HCT116 (cell line): ENCODE data around the gene RABEP1. TPM values are rescaled to one million over a fixed set of nuclear protein-coding genes. Genes with fewer than 3 reads are reported as not detected.
A peak's percentile ranks its signal among the peaks of the same experiment; 100 is the strongest.

Source experiments
- ATAC-seq: fragments of 200-7000 bp; cut with Tn5 transposase; 2 replicates; pipeline ENCODE4 v1.9.1; 2020; ENCODE audit warnings: mild to moderate bottlenecking, moderate library complexity
- BruUV-seq: library from RNA; stranded (reverse); fragments of 400-500 nt; replicated peaks from 2 replicates; lab custom pipeline; 2021; lab: Mats Ljungman, UMichigan
- CTCF ChIA-PET: fragments of 300-600 bp; sonication (Branson Sonifier 250); formaldehyde crosslinking; loops from one replicate; lab custom pipeline; 2021; ENCODE audit warnings: antibody characterized with exemption; lab: Charles Lee
- POLR2A ChIA-PET: fragments of 300-600, 350-600 bp; sonication (Branson Sonifier 250); formaldehyde crosslinking; loops from one replicate; lab custom pipeline; 2021; ENCODE audit warnings: antibody characterized with exemption; lab: Charles Lee
- RAD21 ChIA-PET, 2 experiments: fragments of 300-600 bp; sonication (Branson Sonifier 250); formaldehyde crosslinking; loops; one replicate each; lab custom pipeline; 2023; ENCODE audit warnings: low total read pairs in 2 of 2; ENCODE audit not compliant: uncharacterized antibody in 2 of 2, unreplicated experiment in 2 of 2, low non-redundant PET in 1 of 2; lab: Charles Lee
- DNase-seq: peaks from one replicate; pipeline ENCODE4 v3.0.0-alpha.2; 2010; ENCODE audit warnings: low read depth, low spot score
- H2AFZ ChIP-seq: fragments of 200-600 bp; shearing (Covaris generic), sonication (generic); 2 replicates; pipeline ENCODE4 v1.6.1; 2017; ENCODE audit warnings: low read depth, mixed run types, mixed read lengths, antibody characterized with exemption, low read length; ENCODE audit not compliant: poor library complexity, severe bottlenecking
- H3K27ac ChIP-seq: 2 replicates; pipeline ENCODE4 v1.5.1; 2012; ENCODE audit warnings: low read depth, low read length
- H3K27me3 ChIP-seq: fragments of 200-600 bp; sonication (generic); 2 replicates; pipeline ENCODE4 v1.6.1; 2016; ENCODE audit warnings: mixed run types, low read length, mixed read lengths; ENCODE audit not compliant: insufficient read depth
- H3K36me3 ChIP-seq, 2 experiments: fragments of 200-500 bp in 1 of 2; fragments of 200-600 bp in 1 of 2; sonication (Bioruptor generic) in 1 of 2; sonication (generic) in 1 of 2; 2 replicates each; pipeline versions ENCODE4 v1.5.1 to v1.6.1; 2014 to 2016; ENCODE audit warnings: low read length in 2 of 2, inconsistent platforms in 1 of 2, mixed read lengths in 1 of 2, mixed run types in 1 of 2; ENCODE audit not compliant: insufficient read depth in 2 of 2, control insufficient read depth in 1 of 2
- H3K4me1 ChIP-seq, 2 experiments: fragments of 200-600 bp in 1 of 2; sonication (generic) in 1 of 2; 2 replicates each; pipeline versions ENCODE4 v1.5.1 to v1.6.1; 2012 to 2017; ENCODE audit warnings: low read length in 2 of 2, inconsistent platforms in 1 of 2, mild to moderate bottlenecking in 1 of 2, mixed read lengths in 1 of 2, mixed run types in 1 of 2, moderate library complexity in 1 of 2; ENCODE audit not compliant: insufficient read depth in 2 of 2, control insufficient read depth in 1 of 2
- H3K4me2 ChIP-seq: fragments of 200-600 bp; sonication (generic); 2 replicates; pipeline ENCODE4 v1.6.1; 2017; ENCODE audit warnings: mixed run types, low read length, mixed read lengths
- H3K4me3 ChIP-seq, 2 experiments: fragments of 200-600 bp in 1 of 2; sonication (generic) in 1 of 2; replicated peaks in 1 of 2; 2 replicates each; pipeline ENCODE4 v1.5.1; 2011 to 2016; ENCODE audit warnings: low read length in 2 of 2, control low read depth in 1 of 2, low read depth in 1 of 2, mild to moderate bottlenecking in 1 of 2, mixed read lengths in 1 of 2, mixed run types in 1 of 2
- H3K79me2 ChIP-seq: fragments of 200-600 bp; sonication (generic); 2 replicates; pipeline ENCODE4 v1.6.1; 2017; ENCODE audit warnings: mild to moderate bottlenecking, mixed run types, low read length, moderate library complexity, mixed read lengths; ENCODE audit not compliant: insufficient read depth
- H3K9ac ChIP-seq: fragments of 200-600 bp; sonication (generic); 2 replicates; pipeline ENCODE4 v1.6.1; 2016; ENCODE audit warnings: low read length, mixed read lengths
- H3K9me2 ChIP-seq: fragments of 200-600 bp; sonication (generic), shearing (Covaris generic); 2 replicates; pipeline ENCODE4 v1.6.1; 2017; ENCODE audit warnings: mixed run types, mild to moderate bottlenecking, moderate library complexity; ENCODE audit not compliant: insufficient read depth
- H3K9me3 ChIP-seq, 2 experiments: fragments of 200-500 bp in 1 of 2; fragments of 200-600 bp in 1 of 2; sonication (Bioruptor generic) in 1 of 2; sonication (generic) in 1 of 2; 2 replicates each; pipeline ENCODE4 v1.6.1; 2014 to 2017; ENCODE audit warnings: low read length in 2 of 2, mixed read lengths in 2 of 2, inconsistent platforms in 1 of 2, low read depth in 1 of 2, mild to moderate bottlenecking in 1 of 2, mixed run types in 1 of 2, moderate library complexity in 1 of 2; ENCODE audit not compliant: control insufficient read depth in 1 of 2, insufficient read depth in 1 of 2
- H4K20me1 ChIP-seq: fragments of 200-600 bp; sonication (generic), shearing (Covaris generic); 2 replicates; pipeline ENCODE4 v1.6.1; 2017; ENCODE audit warnings: mixed run types, mild to moderate bottlenecking, moderate library complexity; ENCODE audit not compliant: insufficient read depth
- EGR1 ChIP-seq: IDR thresholded peaks from 2 replicates; pipeline ENCODE4 v1.6.1; 2012; ENCODE audit warnings: low read depth
- ELF1 ChIP-seq: IDR thresholded peaks from 2 replicates; pipeline ENCODE4 v1.6.1; 2012; ENCODE audit warnings: low read depth, borderline replicate concordance
- EZH2 ChIP-seq: fragments of 200-600 bp; sonication (generic); IDR thresholded peaks from 2 replicates; pipeline ENCODE4 v1.6.1; 2017; ENCODE audit warnings: antibody characterized with exemption, mixed run types
- EZH2phosphoT487 ChIP-seq: fragments of 200-600 bp; IDR thresholded peaks from 2 replicates; pipeline ENCODE4 v1.6.1; 2018; ENCODE audit warnings: antibody characterized with exemption, borderline replicate concordance
- JUND ChIP-seq: IDR thresholded peaks from 2 replicates; pipeline ENCODE4 v1.6.1; 2012
- MAX ChIP-seq: IDR thresholded peaks from 2 replicates; pipeline ENCODE4 v1.6.1; 2012
- POLR2A ChIP-seq: IDR thresholded peaks from 2 replicates; pipeline ENCODE4 v1.7.0; 2011; ENCODE audit warnings: borderline replicate concordance; ENCODE audit not compliant: insufficient read depth, insufficient read length; ENCODE audit errors: extremely low read depth
- POLR2AphosphoS5 ChIP-seq: IDR thresholded peaks from 2 replicates; pipeline ENCODE4 v1.6.1; 2011; ENCODE audit warnings: mild to moderate bottlenecking, low read depth, low read length, moderate library complexity
- SIN3A ChIP-seq: IDR thresholded peaks from 2 replicates; pipeline ENCODE4 v1.6.1; 2012; ENCODE audit warnings: low read depth
- SP1 ChIP-seq: IDR thresholded peaks from 2 replicates; pipeline ENCODE4 v1.6.1; 2012; ENCODE audit warnings: low read depth
- SRF ChIP-seq: IDR thresholded peaks from 2 replicates; pipeline ENCODE4 v1.6.1; 2012; ENCODE audit warnings: low read depth
- TCF7L2 ChIP-seq: IDR thresholded peaks from 2 replicates; pipeline ENCODE4 v1.7.0; 2011; ENCODE audit warnings: borderline replicate concordance, inconsistent platforms; ENCODE audit not compliant: insufficient read depth, insufficient read length; ENCODE audit errors: extremely low read depth
- ZBTB33 ChIP-seq: IDR thresholded peaks from 2 replicates; pipeline ENCODE4 v1.6.1; 2011; ENCODE audit warnings: mild to moderate bottlenecking, low read length, moderate library complexity; ENCODE audit not compliant: insufficient replicate concordance; ENCODE audit errors: extremely low read depth
- ZFX ChIP-seq: fragments of 450-650 bp; IDR thresholded peaks from 2 replicates; pipeline ENCODE4 v1.6.1; 2017
- ZNF274 ChIP-seq: fragments of 200-500 bp; sonication (Bioruptor generic); IDR thresholded peaks from 2 replicates; pipeline ENCODE4 v1.6.1; 2014; ENCODE audit warnings: mild to moderate bottlenecking, low read depth, low read length, inconsistent platforms
- intact Hi-C: fragments of 100-400 bp; cut with micrococcal nuclease; formaldehyde crosslinking; loops from 2 replicates; pipeline ENCODE4 v1.10.0; 2022
- total RNA-seq: library from RNA; stranded (reverse); gene quantifications from one replicate; pipeline ENCODE4 v1.2.1, GENCODE V29; 2021; ENCODE audit not compliant: unreplicated experiment

RABEP1 gene
- total RNA-seq, 1 experiment from 2014 or later = 38.5 TPM

- no peak for DNase-seq
- peaks cover 89% of the 10 kb centered on the region for H3K79me2 ChIP-seq
- no peaks in the 10 kb centered on the region for H3K9me3 ChIP-seq
- no peaks in the 10 kb centered on the region for H4K20me1 ChIP-seq
- H2AFZ ChIP-seq = no peak overlapping the region
- H3K27me3 ChIP-seq = no peaks in the 10 kb centered on the region
- peaks cover 24 to 38% of the 10 kb centered on the region in 2 experiments for H3K4me1 ChIP-seq
- peaks cover 30 to 38% of the 10 kb centered on the region in 2 experiments; a peak in 3 of 4 replicates for H3K36me3 ChIP-seq
- no peaks in the 10 kb centered on the region for H3K9me2 ChIP-seq
- H3K27ac ChIP-seq = peak overlapping the region; percentile 80
- H3K4me2 ChIP-seq = peak overlapping the region; percentile 96
- intact Hi-C loops = no loop called here
- H3K4me3 ChIP-seq = peak overlapping the region; percentile 85 to 98
- POLR2A ChIA-PET = interaction anchor here (0.8 to 1.3 kb wide), 10 partner anchors 8 to 227 kb away, joined by 3 to 7 read pairs (median 4); partner anchors contain the start of genes C1QBP, DHX33 and ZNF594
- RAD21 ChIA-PET = no interaction called here
- TSS peak; percentile 77 for BruUV-seq
- H3K9ac ChIP-seq = peak overlapping the region; percentile 98
- CTCF ChIA-PET = interaction anchor here (0.8 to 1.6 kb wide), 2 partner anchors 12 to 20 kb away, joined by 6 to 12 read pairs; partner anchors contain the start of gene C1QBP
- no peak for TF ChIP-seq POLR2A
- no peak for TF ChIP-seq TCF7L2
- no peak for TF ChIP-seq SRF
- peak; percentile 87 for TF ChIP-seq EGR1
- no peak for TF ChIP-seq ZFX
- TF ChIP-seq POLR2AphosphoS5 = no peak
- TF ChIP-seq EZH2phosphoT487 = no peak
- no peak for TF ChIP-seq ELF1
- TF ChIP-seq, all 23 proteins: peak for 1
- ATAC-seq = peak; percentile 2
These were observed 136.8 kb downstream of the RABEP1 start for GRCh38 chr17:5418858-5419355.

GRCh38 chr17:5419356-5419958, 137.4 kb downstream of the RABEP1 start, which contains the start of gene NUP88:
Gene NUP88 (minus strand): TSS chr17:5419662. CDS start chr17:5419650, 12 bp downstream.
- intact Hi-C loops = no loop called here
- RAD21 ChIA-PET = no interaction called here
- H3K36me3 ChIP-seq = peaks cover 30 to 36% of the 10 kb centered on the region in 2 experiments; a peak in 3 of 4 replicates
- TF ChIP-seq ZNF274 = no peak
- TF ChIP-seq SRF = no peak
- no peak for TF ChIP-seq MAX
- TF ChIP-seq ZBTB33 = no peak
- TF ChIP-seq POLR2AphosphoS5 = peak; percentile 88
- peak; percentile 57; the same call in 1 of the 2 replicates for TF ChIP-seq ZFX
- TF ChIP-seq JUND = no peak
- TF ChIP-seq EGR1 = no peak
- peak; percentile 92 for TF ChIP-seq SP1
- TF ChIP-seq POLR2A = peak; percentile 77
- TF ChIP-seq TCF7L2 = no peak
- no peak for TF ChIP-seq EZH2
- no peak for TF ChIP-seq ELF1
- peak; percentile 41; the same call in 1 of the 2 replicates for TF ChIP-seq SIN3A

More at GRCh38 chr17:5419356-5419958, 137.4 kb downstream of the RABEP1 start, which contains the start of gene NUP88:
- H3K4me3 ChIP-seq = peak within 1 kb of the TSS; percentile 85 to 98
- H3K9me3 ChIP-seq = no peaks in the 10 kb centered on the region
- no peaks in the 10 kb centered on the region for H3K27me3 ChIP-seq
- no peaks in the 10 kb centered on the region for H4K20me1 ChIP-seq
- H3K9me2 ChIP-seq = no peaks in the 10 kb centered on the region
- H3K4me2 ChIP-seq = peak within 1 kb of the TSS; percentile 96
- CTCF ChIA-PET = interaction anchor here (0.8 to 1.6 kb wide), 2 partner anchors 12 to 20 kb away, joined by 6 to 12 read pairs; partner anchors contain the start of gene C1QBP
- H2AFZ ChIP-seq = no peak within 1 kb of the TSS
- DNase-seq (peak; percentile 95), ATAC-seq (peak; percentile 95)
- H3K9ac ChIP-seq = peak within 1 kb of the TSS; percentile 98
- no TSS peak for BruUV-seq
- H3K27ac ChIP-seq = peak within 1 kb of the TSS; percentile 80
- POLR2A ChIA-PET = interaction anchor here (0.8 to 1.3 kb wide), 10 partner anchors 8 to 228 kb away, joined by 3 to 7 read pairs (median 4); partner anchors contain the start of genes C1QBP, DHX33 and ZNF594
- H3K79me2 ChIP-seq = peaks cover 86% of the 10 kb centered on the region
- peaks cover 19 to 33% of the 10 kb centered on the region in 2 experiments for H3K4me1 ChIP-seq
